ENCODE data around the gene PDPR.
"Not testable (repeated sequence)": the region's sequence is repeated elsewhere in the genome, so short reads cannot be mapped to it uniquely, and the experiment has no call there.

GRCh38 chr16:70088160-70088559 is 26.0 kb upstream of the PDPR start:
- not testable (repeated sequence) for TF ChIP-seq POLR2AphosphoS5, POLR2A (IDR thresholded peaks at IDR 0.05; ENCODE audit: low read depth, low read length)

All from GM12892 (cell line).